Astrocyte of the cerebellum (primary cell): ENCODE measurements around the gene JOSD1.

Experiments used
- DNase-seq: peaks from one replicate; pipeline ENCODE4 v3.0.0-alpha.2; 2011; ENCODE audit warnings: low read depth
- H3K4me3 ChIP-seq: 2 replicates; pipeline ENCODE4 v1.5.1; 2011; ENCODE audit warnings: mild to moderate bottlenecking, low read depth, low read length, moderate library complexity
- in situ Hi-C: cut with HindIII; loops from 2 replicates; pipeline ENCODE4 v1.10.0; 2017; ENCODE audit warnings: low sequenced_read_pairs
- TF ChIP-seq, protein P1 (sequence below): IDR thresholded peaks from 2 replicates; pipeline ENCODE4 v1.5.1; 2012; ENCODE audit warnings: low read length, low read depth, moderate library complexity, mild to moderate bottlenecking; ENCODE audit errors: missing control alignments

JOSD1 gene

DNA sequence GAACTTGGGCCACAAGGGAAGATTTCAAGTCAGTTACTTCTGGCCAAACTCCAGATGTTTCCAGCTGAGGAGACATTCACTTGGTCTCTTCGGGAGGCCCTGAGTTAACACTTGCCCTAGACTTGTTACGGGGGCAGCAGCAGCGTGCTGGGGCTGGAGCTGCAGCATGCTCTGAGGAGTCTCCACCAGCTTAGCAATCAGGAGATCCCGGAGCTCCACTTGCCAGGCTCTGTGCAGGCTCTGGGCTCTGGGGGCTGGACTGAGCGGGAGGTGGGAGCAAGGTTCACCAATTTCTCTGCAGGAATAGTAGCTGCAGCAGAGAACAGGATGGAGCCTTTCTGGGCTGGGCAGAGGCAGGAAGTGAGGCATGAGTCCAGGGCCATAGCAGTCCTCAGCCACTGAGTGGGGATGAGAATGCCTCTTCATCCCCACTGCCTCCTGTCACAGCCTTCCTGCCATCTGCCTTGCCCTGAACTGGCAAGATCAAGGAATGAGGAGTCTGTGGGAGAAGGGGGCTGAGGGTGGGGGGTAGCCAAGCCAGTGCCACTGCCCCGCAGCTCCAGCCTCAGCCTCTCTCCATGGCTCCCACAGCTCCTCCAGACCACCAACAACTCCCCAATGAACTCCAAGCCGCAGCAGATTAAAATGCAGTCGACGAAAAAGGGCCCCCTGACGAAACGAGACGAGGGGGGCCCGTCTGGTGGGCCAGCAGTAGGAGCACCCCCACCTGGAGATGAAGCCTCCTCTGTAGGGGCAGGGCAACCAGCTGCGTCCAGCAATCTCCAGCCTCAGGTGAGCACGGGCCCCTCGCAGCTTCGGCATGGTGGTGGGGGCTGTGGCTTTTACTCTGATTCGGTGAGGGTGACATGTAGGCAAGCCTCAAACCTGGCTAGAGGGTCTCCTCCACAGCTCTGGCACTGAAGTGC is 28.4 kb upstream of the JOSD1 start:
- H3K4me3 ChIP-seq: no peak overlapping the region
- DNase-seq: no peak
- TF ChIP-seq, protein P1, sequence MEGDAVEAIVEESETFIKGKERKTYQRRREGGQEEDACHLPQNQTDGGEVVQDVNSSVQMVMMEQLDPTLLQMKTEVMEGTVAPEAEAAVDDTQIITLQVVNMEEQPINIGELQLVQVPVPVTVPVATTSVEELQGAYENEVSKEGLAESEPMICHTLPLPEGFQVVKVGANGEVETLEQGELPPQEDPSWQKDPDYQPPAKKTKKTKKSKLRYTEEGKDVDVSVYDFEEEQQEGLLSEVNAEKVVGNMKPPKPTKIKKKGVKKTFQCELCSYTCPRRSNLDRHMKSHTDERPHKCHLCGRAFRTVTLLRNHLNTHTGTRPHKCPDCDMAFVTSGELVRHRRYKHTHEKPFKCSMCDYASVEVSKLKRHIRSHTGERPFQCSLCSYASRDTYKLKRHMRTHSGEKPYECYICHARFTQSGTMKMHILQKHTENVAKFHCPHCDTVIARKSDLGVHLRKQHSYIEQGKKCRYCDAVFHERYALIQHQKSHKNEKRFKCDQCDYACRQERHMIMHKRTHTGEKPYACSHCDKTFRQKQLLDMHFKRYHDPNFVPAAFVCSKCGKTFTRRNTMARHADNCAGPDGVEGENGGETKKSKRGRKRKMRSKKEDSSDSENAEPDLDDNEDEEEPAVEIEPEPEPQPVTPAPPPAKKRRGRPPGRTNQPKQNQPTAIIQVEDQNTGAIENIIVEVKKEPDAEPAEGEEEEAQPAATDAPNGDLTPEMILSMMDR: no peak
- in situ Hi-C loops: no loop called here

DNA sequence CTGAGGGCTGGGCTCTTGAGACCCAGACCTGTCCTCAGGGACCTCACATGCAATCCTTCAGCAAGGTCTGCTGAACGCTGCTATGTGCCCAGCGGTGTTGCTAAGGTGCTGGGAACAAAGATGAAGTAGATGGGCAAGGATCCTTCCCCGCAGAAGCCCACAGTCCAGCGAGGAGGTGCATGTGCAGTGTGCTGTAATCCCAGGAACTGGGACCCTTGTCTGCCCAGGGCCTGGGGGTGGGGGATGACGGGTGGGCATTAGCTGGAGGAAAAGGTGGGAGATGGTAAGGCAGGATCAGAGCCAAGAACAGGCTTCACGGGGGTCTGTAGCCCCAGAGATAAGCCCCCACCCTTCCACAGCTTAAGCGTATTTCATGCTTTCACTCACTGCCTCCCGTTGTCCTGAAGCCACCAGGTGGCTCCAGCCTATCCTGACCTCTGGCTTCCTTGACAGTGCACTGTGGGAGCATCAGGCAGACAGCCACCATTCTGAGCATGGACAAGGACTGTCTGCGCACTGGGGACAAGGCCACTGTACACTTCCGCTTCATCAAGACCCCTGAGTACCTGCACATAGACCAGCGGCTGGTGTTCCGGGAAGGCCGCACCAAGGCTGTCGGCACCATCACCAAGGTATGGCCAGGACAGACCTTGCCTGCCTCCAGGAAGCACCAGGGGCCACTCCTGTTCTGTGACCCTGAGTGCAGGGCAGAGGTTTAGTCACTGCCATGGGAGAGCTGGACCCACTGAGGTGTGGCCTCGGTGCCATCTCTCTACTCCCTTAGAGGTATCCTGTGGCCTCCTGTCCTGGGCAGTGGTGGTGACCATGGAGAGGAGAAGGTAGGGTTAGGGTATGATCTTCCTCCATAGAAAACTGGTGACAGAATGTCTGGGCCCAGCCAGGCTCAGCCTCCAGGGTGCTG is 27.0 kb upstream of the JOSD1 start:
- DNase-seq: no peak
- no peak overlapping the region for H3K4me3 ChIP-seq
- TF ChIP-seq, protein P1: no peak
- in situ Hi-C loops: no loop called here

- in situ Hi-C loops: no loop called here
- TF ChIP-seq, protein P1: no peak
- DNase-seq: no peak
- no peak overlapping the region for H3K4me3 ChIP-seq
Observed at GRCh38 chr22:38727123-38727522, 26.4 kb upstream of the JOSD1 start.

GRCh38 chr22:38725900-38726655 is 25.3 kb upstream of the JOSD1 start:
- TF ChIP-seq, protein P1: no peak
- no peak overlapping the region for H3K4me3 ChIP-seq
- no peak for DNase-seq
- in situ Hi-C loops: no loop called here

DNA sequence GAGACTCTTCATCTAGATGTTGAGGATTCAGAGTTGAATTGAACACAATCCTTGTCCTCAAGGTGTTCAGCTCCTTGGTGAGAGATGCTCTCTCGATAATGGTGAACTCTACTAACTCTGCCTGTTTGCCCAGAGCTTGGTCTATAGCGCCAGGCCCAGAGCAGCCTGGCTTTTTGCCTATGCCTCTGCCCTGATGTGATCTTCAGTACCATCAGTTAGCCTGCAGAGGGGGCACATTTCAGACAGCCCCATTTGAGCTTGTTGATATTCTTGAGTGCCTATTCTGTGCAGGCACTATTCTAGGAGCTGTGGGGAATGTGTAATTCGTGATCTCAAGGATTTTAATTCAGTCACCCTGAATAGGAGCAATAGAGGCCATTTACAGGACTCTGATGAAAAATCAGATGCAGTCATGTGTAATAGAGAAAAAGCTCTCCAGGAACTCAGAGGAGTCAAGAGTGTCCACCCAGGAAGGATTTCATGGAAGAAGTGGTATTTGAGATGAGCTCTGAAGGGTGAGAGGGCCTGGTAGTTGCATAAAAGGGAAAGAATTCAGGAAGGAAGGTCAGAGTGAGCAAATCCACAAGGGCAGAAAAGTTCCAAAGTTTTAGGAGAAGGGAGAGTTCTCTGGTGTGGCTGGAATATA is 24.3 kb upstream of the JOSD1 start:
- in situ Hi-C loops: no loop called here
- no peak for DNase-seq
- TF ChIP-seq, protein P1: peak; percentile 71
- no peak overlapping the region for H3K4me3 ChIP-seq
